GDM1 (cell line): ENCODE measurements around the gene FMNL2.

ENCODE experiments used
- DNase-seq: peaks from one replicate; lab custom pipeline; 2025; lab: John Stamatoyannopoulos, UW

FMNL2 gene

DNA sequence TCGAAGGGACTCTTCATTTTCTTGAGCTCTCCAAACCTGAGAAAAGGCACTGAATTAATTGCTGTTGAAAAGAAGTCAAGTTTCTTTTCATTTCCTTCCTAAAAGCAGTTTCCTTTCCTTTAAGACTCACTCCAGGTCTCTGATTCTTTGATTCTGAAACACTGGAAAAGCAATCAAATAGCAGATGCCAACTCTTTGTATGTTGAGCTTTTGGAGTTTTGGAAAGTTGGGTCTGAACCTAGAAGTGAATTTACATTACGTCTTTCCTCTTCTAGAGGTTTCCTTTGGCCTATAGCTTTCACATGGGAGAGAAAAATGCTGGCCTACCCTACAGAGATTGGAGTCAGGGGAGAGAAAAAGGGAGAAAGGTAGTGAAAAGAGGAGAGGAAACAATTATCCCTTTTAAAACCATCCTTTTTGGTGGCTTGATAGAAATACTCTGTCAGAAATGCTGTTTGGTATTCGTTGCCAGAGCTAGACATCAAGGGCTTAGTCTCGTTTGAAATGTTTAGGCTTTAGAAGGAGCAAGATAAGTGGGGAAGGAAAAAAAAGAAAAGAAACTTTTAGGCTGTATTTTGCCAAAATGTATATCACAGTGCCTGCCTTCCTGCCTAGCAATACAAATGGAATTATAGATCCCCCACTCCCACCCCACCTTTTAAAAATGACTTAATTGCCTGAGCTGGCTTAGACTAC, 194.6 kb downstream of the FMNL2 start:
- DNase-seq = no peak

DNA sequence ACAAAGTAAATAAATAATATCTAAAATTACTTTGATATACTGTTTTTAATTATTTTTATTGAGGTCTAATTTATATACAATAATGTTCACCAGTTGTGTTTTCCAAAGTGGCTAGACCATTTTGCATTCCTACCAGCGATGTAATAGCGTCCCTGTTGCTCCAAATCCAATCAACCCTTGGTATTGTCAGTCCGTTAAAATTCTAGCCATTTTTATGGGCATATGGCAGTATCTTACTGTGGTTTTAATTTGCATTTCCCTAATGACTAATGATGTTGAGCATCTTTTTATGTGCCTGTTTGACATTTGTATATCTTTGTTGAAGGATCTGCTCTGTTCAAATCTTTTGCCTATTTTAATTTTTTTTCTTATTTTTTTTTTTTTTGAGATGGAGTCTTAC, 197.3 kb downstream of the FMNL2 start:
- no peak for DNase-seq

DNA sequence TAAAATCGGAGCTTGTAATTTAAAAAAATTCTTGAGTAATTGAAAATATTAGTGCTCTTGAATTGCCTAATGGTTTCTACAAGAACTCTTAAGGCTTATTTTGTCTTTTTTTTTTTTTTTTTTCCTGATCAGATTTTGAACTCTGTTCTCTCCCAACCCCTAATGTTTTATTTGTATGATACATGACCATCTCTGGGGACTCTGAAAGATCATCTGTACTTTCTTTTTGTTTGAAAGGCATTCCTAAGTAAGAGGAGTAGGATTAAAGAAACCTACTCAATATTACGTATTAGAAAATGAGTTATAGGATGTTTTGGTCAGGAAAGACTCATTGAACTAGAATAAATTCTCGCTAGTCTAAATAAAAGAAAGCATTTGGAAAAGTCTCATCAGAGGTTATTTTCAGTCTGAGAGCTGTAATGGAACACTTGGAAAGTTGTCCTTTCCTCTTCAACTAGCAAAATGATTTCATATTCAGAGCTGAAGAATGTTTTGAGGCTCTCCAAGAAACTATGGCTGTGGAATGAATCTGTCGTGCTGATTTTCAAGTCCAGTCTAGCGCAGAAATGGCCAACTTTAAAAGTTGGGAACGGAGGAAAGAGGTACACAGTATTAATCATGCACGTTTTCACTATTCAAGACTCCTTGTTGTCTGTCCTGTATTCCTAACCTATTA, 199.6 kb downstream of the FMNL2 start:
- no peak for DNase-seq

DNA sequence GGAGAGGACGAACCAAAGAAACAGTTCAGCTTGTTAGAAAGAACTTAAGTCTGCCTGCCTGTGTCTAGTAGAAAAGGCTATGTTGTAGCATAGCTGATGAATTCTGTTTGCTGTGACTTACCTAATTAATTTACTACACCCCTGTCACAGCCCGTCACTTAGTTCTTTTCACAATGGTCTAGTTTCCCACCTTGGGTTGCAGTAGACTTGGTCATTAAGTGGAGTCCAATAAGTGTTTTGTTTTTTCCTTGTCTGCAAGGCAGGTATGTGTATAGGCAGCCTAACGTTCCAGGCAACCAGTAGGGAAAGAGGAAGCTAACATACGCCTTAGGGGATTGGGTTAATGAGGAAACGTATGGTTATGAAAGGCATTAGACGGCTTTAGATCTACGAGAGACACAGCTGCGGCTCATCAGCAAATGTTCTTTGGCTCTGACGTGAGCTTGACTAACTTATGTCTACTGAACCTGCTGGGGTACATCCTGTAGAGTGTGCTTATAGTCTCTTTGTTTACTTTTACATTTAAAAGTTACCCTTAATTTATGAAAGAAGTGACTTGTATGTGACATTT, 202.2 kb downstream of the FMNL2 start:
- DNase-seq = no peak

DNA sequence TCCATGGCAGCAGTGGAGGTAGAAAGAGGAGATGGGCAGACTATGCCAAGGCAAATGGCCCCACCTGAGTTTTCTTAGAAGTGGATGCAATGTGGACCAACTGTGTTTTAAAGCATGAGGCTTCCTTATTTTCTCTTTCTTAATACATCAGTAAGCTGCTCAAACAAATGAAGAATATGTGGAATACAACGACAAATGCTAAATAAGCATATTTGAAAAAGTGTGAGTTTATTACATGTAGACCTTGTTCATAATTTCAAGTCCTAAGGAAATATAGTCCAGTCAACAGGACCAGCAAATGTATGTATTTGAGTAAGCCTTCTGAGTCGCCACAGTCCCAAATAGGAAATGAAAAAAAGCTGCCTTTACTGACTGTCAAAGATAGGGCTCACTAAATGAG, 204.4 kb downstream of the FMNL2 start:
- no peak for DNase-seq

DNA sequence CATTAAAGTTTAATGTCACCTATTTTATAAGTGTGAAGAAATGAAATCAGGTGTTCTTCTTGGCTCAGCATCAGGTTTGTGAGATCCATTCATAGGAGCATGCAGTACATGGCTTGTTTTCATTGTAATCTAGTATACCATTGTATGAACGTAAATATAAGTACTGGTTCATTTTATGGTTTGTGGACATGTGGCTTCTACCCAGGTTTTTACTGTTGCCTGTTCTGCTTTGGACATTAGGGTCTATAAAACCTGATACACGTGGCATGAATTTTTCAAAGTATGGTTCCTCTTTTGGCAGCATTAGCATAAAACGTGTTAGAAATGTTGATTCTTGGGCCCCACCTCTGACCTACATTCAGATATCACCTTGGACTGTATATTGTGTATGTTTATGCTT, 206.7 kb downstream of the FMNL2 start:
- no peak for DNase-seq

DNA sequence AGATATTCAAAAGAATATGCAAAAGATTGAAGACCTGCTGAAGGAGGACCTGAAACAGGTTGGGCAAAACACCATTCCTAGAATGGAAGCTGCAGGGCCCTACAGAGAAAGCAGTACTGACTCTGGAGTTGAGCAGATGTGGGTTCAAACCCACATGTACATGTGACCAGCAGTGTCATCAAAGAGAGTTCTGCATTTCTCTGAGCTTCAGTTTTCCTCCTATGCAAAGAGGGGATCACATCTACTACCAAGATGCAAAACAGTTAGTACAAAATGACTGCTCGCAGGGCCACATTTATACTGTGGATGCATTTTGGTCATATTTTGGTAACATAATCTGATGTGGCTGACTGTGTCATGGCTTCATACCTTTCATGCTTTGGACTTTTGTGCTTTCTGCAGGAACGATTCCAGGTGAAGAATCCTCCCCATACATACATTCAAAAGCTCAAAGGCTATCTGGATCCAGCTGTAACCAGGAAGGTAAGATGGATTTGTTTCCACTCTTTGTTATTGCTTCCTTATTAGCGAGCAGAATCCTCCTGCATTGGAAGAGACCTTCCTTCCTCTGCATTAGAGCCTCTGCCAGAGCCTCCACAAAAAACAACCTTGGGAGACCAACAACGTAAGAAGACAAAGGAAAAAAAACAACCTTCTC, 207.5 kb downstream of the FMNL2 start:
- DNase-seq = no peak

DNA sequence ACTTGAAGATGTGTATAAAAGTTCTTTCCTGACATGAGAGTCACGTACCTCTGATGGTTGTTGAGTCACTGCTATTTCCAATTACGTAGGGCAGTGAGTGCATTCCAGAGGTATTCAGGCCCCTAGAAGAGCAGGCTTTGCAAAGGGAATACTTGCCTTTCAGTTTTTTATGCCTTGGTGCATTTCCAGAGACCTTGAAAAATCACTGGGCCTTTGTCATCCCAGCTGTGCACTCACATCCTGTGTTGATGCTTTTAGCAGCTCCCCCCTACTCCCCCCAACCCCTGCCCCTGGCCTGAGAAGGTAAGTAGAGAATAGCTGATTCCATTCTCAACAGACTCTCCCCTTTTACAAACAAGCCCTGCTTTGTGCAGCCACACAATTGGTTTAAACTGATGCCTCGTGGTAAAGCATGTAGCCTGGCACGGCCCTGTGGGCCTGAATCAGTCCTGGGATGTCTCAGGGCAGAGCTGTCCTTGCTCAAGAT, 208.1 kb downstream of the FMNL2 start:
- DNase-seq = no peak

DNA sequence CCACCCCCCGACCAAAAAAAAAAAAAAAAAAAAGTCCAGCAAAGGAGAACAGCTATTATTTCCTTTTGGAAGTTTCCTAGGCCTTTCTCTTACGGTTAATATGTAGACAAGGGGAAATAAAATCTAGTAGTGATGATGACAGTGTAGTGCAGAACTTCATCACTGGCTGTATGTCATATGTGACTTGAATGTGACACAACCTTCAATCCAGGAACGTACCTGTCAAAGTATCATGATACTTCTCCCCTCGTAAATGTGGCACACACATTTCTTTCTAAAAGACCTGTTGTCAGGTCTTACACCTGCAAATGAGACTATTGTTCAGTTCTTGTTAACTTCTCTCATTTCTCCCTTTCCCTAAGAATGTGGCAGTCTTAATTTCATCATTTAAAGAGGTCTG, 208.7 kb downstream of the FMNL2 start:
- no peak for DNase-seq

DNA sequence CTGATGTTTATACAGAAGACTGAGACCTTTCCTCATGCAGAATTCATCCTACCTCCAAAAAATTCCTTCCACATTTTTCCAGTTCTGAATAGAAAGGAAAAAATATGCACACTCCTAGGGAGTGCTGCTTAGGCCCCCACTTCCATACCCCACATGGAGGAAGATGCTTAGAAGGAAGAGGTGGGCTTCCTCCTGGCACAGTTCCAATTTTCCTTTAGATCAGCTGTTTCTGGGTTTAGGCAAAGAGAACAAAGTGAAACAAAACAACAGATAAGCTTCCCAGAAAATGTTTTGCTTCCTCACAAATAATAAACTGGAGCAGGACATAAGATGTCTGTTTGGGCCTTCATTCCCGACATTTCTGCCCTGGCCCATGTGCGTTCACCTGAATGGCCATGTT, 209.7 kb downstream of the FMNL2 start:
- no peak for DNase-seq

DNA sequence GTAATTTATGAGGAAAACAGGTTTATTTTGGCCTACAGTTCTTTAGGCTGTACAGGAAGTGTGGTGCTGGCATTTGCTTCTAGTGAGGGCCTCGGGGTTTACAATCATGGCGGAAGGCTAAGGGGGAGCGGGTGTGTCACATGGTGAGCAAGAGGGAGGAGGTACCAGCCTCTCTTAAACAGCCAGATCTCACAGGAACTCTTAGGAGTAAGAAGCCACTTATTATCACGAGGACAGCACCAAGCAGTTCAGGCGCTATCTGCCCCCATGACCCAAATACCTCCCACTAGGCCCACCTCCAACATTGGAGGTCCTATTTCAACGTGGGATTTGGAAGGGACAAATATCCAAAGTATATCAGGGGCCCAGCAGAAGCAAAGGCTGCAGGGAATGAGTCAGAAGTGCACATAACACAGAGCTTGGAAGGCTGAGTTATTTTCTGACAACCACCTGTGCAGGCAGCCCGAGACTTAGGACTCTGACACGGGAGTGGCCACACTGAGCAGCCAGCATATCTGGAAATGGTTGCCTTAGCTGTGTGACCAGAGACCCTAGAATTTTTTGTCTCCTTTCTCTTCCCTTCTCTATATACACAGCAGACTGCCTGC, 211.4 kb downstream of the FMNL2 start:
- DNase-seq = no peak

DNA sequence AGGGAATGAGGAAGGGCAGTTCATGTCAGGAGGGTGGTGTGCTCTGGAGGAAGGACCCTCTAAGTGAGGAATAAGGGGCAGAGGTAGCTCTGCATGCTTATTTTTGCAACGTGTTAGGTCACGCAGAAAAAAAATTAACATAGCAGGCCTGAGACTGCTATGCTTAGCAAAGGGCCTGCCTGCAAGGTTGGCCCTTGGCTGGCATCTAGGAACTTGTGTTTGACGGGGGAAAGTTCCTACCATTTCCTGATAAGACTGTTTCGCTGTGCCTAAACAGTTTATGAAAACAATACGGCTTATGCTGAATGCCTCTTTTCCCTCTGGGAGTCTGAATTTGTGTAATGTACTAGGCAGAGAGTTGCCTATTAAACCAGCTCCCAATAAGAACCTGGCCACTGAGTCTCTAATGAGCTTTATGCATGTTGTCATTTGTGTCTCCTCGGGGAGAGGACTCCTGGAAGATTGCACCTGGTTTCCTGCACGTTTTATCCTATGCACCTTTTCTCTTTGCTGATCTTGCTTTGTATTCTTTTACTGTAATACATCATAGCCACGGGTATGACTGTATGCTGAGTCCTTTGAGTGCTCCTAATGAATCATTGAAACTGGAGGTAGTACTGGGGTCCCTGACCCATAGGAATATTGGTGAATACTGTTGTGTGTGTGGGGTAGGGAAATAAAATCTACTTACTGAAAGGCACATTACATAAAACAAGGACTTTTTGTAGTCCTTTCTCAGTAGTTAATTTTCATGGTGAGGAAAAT, 213.3 kb downstream of the FMNL2 start:
- no peak for DNase-seq

DNA sequence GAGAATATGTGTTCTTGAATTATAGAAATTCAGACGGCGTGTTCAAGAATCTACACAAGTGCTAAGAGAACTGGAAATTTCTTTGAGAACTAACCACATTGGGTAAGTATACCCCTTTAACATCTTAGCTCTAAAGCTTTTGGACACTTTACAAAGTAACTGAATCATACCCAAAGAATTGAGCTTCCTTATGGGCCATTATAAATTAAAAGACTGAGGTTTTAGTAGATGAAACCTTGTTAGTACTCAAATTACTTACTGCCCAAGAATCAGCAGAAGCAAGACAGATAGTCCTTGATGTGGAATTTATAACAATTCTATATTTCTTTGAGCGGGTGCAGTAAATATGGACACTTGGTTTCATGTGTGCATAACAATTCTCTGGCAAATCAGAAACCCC, 214.0 kb downstream of the FMNL2 start:
- DNase-seq = no peak

DNA sequence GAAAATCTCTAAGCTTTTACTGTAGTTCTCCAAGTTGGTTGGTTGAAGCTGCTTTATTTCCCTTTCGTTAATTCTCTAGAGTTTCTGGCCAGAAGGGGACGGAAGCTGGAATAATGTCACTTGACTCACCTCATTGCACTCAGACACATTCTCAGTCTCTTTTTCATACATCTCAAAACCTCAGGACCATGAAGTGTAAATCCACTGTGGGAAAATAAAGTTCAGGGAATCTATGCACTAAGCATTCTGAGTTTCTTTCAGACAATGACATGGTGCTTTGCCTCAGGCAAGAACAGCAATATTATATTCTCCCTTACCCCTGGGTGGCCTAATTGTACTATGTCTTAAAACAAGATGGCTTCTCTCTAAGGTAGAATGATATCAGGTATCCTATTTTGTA, 214.4 kb downstream of the FMNL2 start:
- no peak for DNase-seq

DNA sequence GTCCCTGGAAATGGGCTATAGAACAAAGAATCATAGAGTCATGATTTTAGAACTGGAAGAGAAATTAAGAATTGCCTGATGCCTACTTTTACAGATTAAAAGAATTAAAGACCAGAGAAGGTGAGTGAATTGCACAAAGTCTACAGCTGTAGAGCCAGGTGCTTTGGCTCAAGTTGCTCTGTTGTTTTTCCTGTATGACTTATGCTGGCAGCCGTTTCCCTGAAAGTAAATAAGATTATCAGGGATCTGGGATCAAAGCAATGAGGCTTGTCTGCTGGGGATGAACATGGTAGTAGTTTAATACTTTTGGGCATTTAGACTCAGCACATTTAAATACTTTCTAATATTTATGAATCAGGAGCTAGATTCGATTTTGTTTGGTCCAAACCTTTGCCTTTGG, 215.4 kb downstream of the FMNL2 start:
- DNase-seq = no peak

DNA sequence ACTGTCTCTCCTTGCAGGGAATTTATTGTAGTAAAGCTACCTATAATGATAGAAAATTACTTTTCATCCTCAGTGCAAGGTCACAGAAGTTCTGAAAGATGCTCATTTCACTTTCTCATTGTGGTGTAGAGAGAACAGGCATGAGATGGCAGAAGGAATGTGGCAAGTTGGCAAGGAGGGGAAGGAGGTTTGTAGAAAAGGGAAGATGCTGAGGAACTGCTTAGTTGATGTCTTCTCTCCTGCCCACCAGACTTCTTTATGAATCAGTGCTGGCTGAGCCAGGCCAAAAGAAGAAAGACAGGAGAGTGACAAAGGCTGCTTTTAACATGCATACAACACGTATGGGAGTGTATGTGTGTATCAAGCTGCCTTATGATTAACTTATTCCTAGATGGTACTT, 217.9 kb downstream of the FMNL2 start:
- DNase-seq = no peak

DNA sequence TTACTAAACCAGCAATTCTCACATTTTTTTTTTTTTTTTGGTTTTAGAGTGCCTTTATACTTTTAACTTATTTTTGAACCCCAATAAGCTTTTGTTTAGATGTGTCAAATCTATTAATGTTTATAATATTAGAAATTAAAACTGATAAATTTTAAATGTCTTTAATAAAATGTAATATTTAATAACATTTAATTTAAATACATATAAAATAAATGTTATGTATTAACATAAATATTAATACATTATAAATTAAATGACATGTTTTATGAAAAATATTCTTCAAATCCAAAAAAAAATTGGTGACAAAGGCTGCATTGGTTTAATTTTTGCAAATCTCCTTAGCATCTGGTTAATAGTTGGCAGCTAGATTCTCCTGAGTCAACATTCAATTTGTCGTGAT, 218.5 kb downstream of the FMNL2 start:
- DNase-seq = no peak

DNA sequence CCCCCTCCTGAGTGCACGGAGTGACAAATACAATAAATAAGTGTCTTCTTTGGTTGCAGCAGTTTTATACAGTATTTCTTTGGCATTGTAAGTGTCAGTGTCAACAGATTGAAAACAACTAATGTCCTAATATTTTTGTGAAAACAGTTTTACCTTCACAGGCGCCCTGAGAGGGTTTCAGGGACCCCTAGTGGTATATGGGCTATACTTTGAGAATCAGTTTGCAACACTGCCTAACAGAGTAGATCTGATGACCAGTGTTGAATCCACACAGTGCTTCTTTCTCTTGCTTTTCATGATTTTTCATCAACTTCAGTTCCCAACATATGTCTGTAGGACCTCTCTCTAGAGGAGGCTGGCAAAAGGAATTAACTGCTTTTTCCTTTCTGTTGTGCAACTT, 220.1 kb downstream of the FMNL2 start:
- DNase-seq = no peak

DNA sequence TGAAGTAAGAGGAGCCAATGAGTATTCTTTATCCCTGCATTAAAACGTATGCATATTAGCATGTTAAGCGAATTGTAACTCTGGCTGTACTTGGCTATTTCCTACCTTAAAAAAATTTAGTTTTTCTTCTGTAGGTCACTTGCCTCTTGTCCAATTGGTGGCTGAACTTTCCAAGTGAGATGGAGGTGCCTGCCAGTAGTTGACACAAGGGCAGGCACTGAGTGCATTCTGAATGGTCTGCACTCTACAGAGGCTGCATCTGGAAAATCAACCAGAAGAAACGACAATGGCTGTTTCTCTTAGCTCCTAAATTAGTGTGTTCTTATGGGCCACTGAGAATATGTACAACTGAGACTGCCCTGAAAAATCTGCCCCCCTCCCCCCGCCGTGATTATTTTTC, 221.5 kb downstream of the FMNL2 start:
- DNase-seq = no peak

DNA sequence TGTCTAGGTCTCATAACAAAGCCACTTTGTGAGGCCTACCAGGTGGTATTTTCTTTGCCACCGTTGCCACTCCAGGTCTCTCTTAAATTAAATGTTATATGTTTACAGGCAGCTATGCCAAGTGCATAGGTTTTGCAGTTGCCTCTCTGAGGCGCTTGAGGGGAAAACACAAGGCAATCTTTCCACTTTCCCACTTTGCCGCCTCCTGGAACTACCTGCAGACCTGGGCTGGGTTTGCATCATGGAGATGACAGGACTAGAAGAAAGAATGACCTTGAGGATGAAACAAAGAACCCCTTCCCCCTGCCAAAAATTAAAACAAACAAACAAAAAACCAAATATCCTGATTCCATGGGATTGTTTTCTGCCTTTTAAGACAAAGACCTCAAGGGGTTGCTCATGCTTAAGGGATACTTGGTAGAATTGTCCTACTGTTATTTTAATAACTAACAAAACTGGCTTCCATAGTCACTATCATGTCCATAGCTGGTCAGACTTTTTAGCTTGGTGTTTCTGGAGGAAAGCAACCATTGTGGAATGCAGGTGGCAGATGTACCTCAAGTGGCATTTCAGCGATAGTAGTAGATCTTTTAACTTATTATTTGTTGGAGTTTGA, 222.4 kb downstream of the FMNL2 start:
- DNase-seq = no peak
